ENCODE measurements around the gene MAPK6.
"Not testable (repeated sequence)": the region's sequence is repeated elsewhere in the genome, so short reads cannot be mapped to it uniquely, and the experiment has no call there.

- not testable (repeated sequence) for TF ChIP-seq CTCF, POLR2A (IDR thresholded peaks at IDR 0.05)
Observed at GRCh38 chr15:52096536-52096935, 77.5 kb downstream of the MAPK6 start.

Data from adrenal gland (tissue), 5 donors.